GM18505 (cell line): ENCODE results near the gene TOP2A.

Experiments used
- ATAC-seq: cut with Tn5 transposase; IDR thresholded peaks from one replicate; pipeline ENCODE4 v1.9.1; 2021; ENCODE audit not compliant: unreplicated experiment
- POLR2A ChIP-seq: IDR thresholded peaks from 4 replicates; pipeline ENCODE4 v1.6.1; 2011; ENCODE audit warnings: borderline replicate concordance; ENCODE audit not compliant: insufficient read depth, insufficient read length; ENCODE audit errors: extremely low read depth

Gene TOP2A

DNA sequence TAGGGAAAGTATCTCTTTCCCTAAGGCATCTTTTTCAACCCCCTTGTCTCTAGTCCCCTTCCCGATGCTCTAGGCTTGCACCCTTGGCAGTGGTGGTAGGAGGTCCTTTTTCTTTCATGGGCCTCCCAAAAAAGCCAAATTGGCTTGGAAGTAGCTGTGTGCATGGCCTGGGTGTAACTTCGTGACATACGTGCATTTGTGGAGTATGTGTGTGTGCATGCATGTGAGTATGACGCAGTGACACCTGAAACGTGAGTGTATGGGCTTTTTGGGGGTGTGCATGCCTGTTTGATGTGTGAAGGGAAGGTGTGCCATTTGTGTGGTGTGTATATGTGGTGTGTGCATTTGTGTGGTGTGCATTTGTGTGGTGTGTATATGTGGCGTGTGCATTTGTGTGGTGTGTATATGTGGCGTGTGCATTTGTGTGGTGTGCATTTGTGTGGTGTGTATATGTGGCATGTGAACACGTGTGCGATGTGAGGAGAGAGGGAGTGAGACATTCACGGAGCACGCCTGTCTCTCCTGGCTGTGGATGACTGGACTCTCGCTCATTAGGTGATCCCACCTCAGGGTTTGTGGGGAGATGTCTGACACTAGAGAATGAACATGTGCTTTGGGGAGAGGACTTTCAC is 41.3 kb upstream of the TOP2A start:
- no peak for TF ChIP-seq POLR2A
- ATAC-seq: no peak

- TF ChIP-seq POLR2A: no peak
These were observed 40.5 kb upstream of the TOP2A start for GRCh38 chr17:40457964-40458791.

GRCh38 chr17:40457369-40457768 is 39.7 kb upstream of the TOP2A start:
- ATAC-seq: no peak
- TF ChIP-seq POLR2A: no peak

More at GRCh38 chr17:40457964-40458791, 40.5 kb upstream of the TOP2A start:
- ATAC-seq: no peak

DNA sequence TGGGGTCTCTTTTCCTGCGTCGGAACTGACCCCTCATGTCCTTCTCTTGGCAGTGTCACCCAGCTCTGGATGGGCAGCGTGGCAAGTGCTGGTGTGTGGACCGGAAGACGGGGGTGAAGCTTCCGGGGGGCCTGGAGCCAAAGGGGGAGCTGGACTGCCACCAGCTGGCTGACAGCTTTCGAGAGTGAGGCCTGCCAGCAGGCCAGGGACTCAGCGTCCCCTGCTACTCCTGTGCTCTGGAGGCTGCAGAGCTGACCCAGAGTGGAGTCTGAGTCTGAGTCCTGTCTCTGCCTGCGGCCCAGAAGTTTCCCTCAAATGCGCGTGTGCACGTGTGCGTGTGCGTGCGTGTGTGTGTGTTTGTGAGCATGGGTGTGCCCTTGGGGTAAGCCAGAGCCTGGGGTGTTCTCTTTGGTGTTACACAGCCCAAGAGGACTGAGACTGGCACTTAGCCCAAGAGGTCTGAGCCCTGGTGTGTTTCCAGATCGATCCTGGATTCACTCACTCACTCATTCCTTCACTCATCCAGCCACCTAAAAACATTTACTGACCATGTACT is 38.8 kb upstream of the TOP2A start:
- no peak for TF ChIP-seq POLR2A
- ATAC-seq: no peak

- TF ChIP-seq POLR2A: no peak
- ATAC-seq: no peak
These were observed 36.9 kb upstream of the TOP2A start for GRCh38 chr17:40454613-40454995.

- no peak for ATAC-seq
- TF ChIP-seq POLR2A: no peak
These were observed 36.4 kb upstream of the TOP2A start for GRCh38 chr17:40453881-40454612.

DNA sequence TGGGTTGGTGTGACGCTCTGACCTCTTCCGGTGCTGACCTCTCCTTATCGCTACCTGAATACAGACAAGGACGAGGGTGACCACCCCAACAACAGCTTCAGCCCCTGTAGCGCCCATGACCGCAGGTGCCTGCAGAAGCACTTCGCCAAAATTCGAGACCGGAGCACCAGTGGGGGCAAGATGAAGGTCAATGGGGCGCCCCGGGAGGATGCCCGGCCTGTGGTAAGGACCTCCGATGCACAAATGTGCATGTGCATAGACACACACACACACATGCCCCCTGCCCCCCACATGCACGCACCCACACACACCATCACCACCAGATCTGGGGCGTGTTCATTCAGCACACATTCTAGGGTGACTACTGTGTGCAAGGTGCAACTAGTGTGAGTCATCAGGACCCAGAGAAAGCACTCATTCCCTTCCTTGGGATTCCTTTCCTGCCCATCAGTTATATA is 35.3 kb upstream of the TOP2A start:
- TF ChIP-seq POLR2A: no peak
- ATAC-seq: no peak

GRCh38 chr17:40452216-40452787 is 34.6 kb upstream of the TOP2A start:
- TF ChIP-seq POLR2A: no peak
- ATAC-seq: no peak

- no peak for TF ChIP-seq POLR2A
- ATAC-seq: no peak
These were observed 33.7 kb upstream of the TOP2A start for GRCh38 chr17:40451420-40451819.

- TF ChIP-seq POLR2A: no peak
- ATAC-seq: no peak
These were observed 32.5 kb upstream of the TOP2A start for GRCh38 chr17:40450175-40450574.

- TF ChIP-seq POLR2A: no peak
These were observed 31.1 kb upstream of the TOP2A start for GRCh38 chr17:40448639-40449261.

GRCh38 chr17:40448213-40448638 is 30.5 kb upstream of the TOP2A start:
- ATAC-seq: no peak
- TF ChIP-seq POLR2A: no peak

More at GRCh38 chr17:40448639-40449261, 31.1 kb upstream of the TOP2A start:
- ATAC-seq: no peak
